GM21515 (cell line): ENCODE data around the gene TP63.
"Not testable (repeated sequence)": the region's sequence is repeated elsewhere in the genome, so short reads cannot be mapped to it uniquely, and the experiment has no call there.

ENCODE experiments used
- ATAC-seq: cut with Tn5 transposase; IDR thresholded peaks from one replicate; pipeline ENCODE4 v1.9.1; 2021; ENCODE audit not compliant: unreplicated experiment

TP63 gene

DNA sequence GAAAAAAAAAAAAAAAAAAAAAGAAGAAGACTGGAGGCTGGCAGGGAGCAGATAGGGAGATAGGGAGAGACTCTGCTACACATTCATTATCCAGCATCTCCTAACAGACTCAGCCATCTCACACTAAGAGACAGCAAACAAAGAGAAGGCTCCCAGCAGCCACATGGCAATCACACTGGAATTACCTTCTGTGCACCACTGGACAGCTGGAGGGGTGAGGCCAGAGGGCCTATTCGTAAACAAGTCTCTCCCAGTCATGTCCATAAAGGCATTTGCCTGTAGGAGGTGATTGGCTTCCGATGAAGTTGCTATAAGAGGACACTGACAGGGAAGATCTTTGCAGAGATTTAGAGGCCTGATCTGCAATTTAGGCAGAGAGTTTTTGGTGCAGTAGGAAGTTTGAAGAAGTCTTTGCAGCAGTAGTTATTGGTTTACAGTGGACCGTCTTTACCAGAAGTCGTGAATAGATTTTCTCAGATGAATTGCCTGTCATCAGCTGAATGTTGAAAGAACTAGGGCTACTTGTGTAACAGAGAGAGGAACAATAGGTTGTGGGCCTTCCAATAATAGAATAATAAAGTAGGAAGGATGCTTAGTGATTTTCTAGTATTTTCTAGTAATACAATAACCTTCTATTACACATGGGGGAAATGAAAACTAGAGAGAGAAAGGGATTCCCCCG, 89.7 kb downstream of the TP63 start:
- no peak for ATAC-seq

DNA sequence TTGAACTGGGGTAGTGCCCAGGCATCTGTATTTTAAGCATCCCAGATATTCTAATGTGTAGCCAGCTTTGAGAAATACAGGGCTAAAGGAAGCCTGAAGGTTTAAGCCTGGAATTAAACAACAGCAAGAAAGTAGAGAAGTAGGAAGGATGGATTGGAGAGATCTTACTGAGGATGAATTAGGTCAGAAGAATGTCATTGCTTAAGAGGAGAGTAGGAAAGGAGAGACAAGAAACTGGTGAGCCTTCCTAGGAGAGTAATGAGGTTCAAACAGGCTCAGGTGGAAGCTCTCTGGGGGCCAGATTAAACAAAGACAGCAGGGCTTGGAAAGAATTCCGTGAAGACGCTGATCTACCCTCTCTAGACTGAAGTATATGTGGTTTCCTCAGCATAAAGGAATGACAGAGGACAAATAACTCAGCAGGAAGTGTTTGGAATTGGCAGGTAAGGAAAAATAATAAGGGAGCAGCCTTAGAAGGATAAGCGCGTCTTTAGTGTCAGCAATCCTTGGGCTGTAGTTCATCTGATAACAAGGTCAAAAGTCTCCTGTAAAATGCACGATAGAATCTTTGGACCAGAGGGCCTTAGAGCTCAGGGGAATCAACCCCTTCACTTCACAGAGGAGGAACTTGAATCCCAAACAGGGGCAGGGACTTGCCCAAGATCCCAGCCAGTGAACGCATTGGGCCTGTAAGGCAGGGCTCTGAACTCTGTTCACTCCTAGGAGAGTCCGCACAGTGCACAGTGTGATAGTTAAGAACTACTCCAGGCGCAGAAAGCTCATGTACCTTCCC, 90.9 kb downstream of the TP63 start:
- ATAC-seq, result no peak

DNA sequence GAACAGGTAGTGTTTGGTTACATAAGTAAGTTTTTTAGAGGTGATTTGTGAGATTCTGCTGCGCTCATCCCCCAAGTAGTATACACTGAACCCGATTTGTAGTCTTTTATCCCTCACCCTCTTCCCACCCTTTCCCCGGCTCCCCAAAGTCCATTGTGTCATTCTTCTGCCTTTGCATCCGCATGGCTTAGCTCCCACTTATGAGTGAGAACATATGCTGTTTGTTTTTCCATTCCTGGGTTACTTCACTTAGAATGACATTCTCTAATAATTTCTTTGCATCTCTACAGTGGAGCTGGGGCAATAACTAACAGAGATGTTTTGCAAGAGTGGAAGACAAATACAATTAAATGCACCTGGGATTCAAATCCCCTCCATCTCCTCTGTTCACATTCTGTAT, 93.2 kb downstream of the TP63 start:
- ATAC-seq, result no peak

DNA sequence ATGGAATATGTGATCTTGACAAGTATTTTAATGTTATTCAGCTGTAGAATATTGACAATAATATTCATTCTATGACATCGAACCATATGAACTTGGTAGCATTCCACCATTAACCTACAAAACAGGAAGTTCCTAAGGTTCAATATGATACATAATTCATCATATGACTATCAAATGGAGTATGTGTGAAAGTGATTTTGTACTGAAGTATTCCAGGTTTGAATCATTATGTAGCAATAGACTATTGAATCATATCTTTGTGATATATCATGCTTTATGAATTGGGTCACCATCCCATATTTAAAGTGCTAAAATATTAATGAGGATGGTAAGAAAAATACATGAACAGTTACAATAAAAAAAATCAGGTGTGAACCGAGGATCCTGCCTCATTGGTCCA, 95.1 kb downstream of the TP63 start:
- no peak for ATAC-seq

DNA sequence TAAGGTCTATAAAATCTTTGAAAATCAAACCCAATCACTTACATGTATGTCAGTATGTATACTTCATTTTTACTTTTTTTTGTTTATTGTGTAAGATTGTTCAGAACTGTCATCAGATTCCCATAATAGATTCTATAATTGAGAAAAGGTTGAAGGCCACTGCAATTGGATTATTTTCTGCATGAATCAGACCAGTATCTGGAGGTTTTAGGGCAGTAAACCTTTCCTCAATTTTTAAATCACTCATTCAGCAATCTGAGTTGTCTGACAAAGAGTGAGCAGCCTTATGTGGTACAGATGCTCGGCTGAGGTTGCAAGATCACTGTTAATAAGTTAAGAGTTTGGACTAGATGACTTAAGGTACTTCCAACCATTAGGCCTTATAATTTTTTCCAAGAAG, 96.0 kb downstream of the TP63 start:
- ATAC-seq, result no peak

DNA sequence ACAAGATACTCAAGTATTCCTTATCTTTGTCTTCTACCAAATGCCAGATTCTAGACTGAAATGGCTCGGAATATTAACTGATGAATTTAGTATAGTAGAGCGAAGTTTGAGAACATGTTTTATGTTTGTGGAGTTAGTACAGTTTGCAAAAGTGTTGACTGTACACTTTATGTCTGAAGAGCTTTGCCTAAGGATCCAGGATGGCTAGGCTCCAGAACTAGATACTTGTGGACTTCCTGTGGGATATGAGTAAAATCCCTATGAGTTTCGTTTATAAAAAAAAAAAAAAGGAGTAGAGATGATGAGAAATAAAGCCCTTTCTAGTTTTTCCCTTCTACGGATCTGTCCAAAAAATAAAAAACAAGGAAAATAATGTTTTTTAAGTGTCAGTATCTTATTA, 96.7 kb downstream of the TP63 start:
- no peak for ATAC-seq

DNA sequence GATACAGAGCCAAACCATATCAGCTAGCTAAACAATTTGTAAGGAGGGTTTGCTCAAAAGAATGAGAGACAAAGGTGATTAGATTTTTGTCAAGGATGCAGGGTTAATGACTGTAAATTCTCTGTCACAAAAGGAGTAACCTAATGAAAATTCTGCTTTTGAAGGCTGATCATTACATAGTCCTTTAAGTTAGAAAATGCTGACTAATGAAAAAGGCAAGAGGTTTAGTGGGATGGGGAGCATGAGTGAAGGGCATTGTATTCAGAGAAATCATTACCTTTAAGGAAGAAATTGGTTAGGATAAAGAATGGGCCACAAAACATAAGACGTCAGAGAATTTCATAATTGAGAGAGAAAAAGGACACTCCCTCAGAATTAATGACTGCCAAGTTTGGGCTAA, 97.7 kb downstream of the TP63 start:
- no peak for ATAC-seq

DNA sequence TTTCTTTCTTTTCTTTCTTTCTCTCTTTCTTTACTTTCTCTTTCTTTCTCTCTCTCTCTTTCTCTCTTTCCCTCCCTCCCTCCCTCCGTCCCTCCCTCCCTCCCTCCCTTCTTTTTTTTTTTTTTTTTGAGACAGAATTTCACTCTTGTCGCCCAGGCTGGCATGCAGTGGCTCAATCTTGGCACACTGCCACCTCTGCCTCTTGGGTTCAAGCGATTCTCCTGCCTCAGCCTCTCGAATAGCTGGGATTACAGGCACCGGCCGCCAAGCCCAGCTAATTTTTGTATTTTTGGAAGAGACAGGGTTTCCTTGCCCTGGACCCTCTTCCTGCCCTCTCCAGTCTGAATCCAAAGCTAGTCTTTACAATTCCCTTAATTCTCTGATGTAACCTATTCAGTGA, 102.9 kb downstream of the TP63 start:
- ATAC-seq, result no peak

DNA sequence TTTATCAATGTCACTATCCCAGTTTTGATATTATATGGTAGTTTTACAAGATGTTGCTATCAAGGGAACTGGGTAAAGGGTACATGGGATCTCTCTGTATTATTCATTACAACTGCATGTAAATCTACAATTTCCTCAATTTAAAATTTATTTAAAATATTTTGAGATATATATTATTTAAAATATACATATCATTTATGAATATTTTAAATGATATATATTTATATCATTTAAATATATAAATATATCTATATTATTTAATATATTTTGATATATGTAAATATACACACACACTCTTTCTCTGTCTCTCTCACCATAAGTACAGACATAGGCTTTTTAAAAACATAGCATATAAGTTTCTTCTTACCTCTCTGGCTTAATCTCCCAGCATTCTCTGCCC, 104.7 kb downstream of the TP63 start:
- ATAC-seq, result no peak

DNA sequence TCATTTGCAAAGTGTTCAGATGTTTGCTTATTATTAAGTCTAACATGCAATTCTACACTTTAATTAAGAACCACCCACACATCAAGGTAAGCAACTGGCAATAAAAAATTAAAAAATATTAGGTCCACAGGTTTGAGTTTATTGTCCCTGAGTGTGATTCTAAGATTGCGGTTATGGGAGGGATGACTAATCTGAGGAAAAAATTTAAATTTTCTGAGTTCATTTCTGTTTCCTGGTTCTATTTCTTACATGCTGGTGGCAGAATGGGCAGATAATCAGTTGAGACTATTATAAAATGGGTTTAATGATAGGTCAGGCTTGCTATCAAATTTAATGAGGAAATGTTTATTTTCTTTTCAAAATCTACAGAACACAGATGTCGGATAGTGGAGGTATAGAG, 105.9 kb downstream of the TP63 start:
- no peak for ATAC-seq

DNA sequence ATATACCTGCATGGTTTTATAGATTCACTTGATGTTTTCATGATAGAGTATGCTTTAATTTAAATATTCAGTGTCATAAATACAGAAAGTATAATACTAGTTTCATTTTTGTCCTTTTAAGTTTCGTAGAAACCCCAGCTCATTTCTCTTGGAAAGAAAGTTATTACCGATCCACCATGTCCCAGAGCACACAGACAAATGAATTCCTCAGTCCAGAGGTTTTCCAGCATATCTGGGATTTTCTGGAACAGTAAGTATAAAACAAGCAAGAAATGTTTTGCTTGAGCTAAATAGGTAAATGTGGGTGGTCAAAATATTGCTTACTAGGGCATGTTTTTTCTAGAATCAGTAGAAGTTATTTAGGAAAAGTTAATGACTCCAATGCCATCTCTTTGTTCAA, 106.4 kb downstream of the TP63 start:
- ATAC-seq, result no peak

DNA sequence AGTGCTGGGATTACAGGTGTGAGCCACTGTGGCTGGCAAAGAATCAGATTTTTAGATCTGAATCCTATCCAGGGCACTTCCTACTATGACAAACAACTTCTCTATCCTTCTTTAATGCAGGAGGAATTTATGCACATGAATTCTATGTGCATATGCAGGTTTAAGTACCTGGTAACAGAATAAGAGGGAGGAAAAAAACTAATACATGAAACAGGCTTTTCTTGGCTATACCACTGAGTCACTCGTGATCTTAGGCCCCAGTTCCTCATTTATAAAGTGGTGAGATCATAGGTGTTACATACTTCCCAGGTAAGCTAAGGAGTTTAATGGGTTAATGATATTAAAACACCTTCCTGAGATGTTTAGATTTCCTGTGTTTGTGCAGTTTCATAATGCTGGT, 108.2 kb downstream of the TP63 start:
- ATAC-seq, result no peak

DNA sequence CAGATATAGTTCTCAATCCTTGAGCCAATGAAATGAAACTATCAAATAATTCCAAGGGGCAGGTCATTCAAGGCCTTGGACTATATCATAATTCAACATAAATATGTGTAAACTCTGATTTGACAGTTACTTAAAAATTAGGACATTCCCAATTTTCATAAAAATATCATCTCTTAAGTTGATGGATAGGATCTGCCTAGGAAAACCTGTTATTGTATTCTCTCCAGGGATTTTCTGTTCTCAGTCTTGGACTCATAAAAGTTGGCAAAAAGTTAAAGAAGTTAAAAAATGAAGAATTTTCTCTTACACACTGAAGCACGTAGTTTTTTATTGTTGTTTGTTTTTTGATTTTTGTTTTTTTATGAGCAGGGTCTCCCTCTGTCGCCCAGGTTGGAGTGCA, 109.0 kb downstream of the TP63 start:
- ATAC-seq, result no peak

DNA sequence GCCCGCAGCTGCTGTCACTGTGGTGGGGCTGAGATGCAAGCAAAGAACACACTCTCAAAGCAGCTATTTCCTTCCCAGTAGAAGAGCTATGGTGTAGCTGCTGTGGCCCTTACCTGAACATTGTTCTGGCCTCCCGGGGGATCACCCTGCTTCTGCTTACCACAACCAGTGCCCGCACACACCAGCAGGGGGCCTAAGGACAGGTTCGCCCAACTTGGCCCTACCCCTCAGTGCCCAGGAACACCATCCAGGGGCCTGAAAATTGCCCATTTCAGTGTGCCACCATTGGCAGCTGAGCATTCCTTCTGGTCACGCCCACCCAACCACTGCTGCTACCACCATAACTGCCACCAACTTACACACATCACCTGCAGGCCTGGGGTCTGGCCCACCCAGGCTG, 113.0 kb downstream of the TP63 start:
- ATAC-seq, result no peak

DNA sequence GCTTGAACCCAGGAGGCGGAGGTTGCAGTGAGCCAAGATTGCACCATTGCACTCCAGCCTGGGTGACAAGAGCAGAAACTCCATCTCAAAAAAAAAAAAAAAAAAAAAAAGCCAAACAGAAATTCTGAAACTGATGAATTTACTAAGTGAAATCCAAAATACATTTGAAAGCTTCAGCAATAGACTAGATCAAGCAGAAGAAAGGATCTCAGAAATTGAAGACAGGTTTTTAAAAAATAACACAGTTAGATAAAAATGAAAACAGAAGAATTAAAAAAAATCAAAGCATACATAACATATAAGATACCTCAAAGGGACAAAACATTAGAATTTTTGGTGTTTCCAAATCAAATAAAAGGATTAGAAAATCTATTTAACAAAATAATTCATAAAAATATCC, 114.4 kb downstream of the TP63 start:
- ATAC-seq, result no peak

DNA sequence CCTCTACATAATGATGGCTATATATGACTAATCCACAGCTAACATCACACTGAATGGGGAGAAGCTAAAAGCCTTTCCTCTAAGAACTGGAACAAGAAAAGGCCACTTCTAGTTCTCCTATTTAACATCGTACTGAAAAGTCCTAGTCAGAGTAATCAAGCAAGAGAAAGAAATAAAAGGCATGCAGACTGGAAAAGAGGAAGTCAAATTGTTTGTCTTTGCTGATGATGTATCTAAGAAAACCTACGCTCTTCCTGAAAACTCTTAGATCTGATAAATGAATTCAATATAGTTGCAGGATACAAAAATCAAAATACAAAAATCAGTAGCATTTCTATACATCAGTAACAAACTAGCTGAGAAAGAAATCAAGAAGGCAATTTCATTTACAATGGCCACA, 116.9 kb downstream of the TP63 start:
- no peak for ATAC-seq

DNA sequence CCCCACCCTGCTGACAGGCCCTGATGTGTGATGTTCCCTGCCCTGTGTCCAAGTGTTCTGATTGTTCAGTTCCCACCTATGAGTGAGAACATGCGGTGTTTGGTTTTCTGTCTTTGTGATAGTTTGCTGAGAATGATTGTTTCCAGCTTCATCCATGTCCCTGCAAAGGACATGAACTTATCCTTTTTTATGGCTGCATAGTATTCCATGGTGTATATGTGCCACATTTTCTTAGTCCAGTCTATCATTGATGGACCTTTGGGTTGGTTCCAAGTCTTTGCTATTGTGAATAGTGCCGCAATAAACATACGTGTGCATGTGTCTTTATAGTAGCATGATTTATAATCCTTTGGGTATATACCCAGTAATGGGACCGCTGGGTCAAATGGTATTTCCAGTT, 119.8 kb downstream of the TP63 start:
- not testable (repeated sequence) for ATAC-seq

DNA sequence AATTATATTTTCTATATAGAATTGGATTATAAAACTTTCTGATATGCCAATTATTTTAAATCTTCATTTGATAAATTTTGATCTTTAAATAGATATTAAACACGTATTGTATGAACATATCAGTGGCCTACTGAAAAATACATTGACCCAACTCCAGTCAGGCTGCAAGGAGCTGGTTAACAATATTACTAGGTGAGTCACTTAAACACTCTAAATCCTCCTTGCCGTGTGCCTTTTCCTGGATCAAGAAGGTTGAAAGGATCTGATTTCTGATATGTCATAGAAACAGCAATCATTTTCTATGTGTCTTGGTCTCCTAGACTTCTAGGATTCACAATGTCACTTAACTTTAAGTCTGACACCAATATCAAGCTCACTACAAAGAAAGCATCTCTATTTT, 123.2 kb downstream of the TP63 start:
- no peak for ATAC-seq

DNA sequence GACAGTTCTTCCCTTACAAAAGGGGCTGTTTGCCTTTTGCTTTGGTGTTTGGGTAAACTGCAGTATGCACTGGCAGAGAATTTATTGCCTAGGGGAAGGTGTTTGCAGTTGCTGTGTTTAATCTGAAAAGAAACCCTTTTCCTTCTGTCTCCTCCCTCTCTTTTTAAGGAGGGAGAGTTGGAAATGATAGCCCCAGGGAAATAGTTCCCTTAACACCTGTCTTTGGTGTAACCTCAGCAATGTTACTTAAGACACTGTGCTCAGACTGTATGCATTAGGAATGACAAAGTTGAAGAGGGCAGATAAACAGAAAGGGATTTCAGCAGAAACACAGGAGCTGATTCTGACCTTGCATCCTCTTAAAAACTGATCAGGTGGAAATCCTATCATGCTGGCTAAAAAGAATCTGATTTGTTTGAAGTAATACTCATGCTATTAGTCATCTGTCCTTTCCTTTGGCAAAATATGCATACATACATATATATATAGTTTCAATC, 125.4 kb downstream of the TP63 start:
- no peak for ATAC-seq

DNA sequence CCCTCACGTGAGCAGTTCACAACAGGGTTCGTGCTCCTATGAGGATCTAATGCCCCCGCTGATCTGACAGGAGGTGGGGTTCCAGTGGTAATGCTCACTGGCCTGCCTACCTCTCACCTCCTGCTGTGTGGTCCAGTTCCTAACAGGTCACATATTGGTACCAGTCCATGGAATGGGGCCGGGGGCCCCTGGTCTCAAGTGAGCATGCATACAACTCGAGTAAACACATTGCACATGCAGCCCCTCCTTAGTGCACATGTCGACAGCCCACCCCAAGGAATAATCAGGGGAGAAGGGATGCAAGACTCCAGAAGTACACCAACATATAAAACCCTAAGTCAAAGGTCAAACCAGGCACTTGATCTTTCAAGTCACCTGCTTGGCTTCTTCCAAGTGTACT, 127.0 kb downstream of the TP63 start:
- ATAC-seq, result no peak

DNA sequence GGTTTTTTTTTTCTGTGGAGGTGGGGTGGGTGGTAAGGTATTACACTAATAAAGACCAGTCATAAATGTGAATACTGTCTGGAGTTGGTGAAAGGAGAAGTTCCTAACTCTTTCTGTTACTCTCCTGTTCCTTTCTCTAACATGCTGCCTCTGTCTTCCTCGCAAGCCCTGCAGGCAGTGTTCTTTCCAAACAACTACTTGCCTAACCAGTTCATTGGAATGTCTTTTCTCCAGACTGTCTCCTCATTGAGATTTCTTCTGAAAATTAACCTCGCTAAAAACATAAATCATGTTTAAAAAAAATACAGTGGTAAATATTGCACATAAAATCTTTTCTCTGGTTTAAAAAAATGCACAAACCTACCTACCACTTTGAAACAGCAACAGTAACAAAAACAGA, 135.2 kb downstream of the TP63 start:
- no peak for ATAC-seq

DNA sequence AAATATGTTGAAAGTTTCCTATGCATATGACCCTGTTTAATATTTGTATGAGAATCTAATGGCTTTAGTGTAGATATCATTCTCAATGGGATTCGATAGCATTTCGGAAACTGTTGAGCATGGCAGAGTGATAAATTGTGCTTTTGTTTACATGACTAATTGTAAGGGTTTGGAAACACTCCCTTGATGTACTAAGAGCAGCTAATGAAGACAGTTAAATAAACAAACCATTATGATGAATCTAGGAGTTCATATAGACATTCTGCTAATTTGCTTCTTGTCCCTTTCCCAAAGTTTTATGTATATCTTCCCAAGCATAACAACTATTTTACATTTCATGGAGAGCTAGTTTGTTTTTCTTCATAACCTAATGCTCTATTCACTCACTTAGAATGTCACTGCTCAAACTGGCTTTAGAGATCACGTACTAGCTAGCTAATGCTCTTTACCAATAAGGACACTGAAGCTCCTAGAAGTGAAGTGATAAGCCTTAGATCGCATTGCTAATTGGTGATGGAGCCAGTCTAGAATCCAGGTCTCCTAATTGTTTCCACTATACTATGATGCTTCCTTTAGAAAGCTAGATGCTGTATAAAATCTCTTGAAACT, 140.8 kb downstream of the TP63 start:
- no peak for ATAC-seq
